Measurements from ENCODE around the gene LZIC. TPM values are rescaled to one million over a fixed set of nuclear protein-coding genes. Genes with fewer than 3 reads are reported as not detected.

LZIC gene
- polyA plus RNA-seq, 1 donor (not counting 4 experiments of a cell fraction or from before 2014, with no cell fraction given) = 22.5 TPM

DNA sequence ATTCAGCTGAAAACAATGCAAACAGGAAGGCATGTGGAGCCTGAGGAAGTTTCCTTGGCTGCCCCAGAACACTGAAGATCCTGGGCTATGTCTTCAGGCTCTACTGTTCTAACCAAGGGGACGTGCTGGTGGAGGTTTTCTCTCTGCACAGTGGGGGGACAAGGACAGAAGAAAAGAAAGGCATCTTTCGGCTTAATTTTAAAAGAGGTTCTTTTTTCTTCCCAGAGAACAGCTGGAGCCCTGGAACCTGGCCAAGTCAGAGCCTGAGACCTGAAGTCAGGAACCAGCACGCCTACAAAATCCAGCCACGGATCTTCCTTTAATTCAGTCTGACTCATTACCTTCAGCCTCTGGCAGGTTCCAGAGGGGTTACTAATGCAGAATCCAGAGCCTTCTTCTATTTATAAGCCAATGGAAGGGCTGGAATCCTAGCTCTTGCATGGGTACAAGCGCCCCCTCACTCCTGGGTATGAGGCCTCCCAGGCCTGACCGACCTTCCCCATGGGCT lies 52.9 kb downstream of the LZIC start:
- DNase-seq (ENCODE audit: low read depth, low spot score) = peak; percentile 98

DNA sequence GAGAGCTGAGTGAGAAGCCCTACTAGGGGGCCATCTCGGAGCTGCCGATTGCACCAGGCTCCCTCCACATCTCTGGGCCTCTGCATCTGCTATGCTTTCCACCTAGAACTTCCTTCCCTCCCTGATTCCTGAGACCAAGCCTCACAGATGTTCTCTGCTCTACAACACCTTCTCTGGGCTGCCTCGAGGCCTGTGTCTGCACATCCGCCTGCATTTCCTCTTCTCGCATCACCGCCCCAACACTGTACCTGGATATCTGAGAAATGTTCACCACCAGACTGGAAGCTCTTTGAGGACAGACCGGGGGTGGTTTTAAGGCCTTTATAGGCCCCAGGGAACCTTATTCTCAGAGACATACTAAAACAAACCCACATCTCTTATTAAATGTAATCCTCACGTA lies 53.8 kb downstream of the LZIC start:
- Histone ChIP-seq H3K79me2 (ENCODE audit: control insufficient read depth, insufficient read depth, low read length) (peaks cover 35% of the 10 kb centered on the region), H3K9me3 (ENCODE audit: control insufficient read depth, low read depth, low read length) (no peaks in the 10 kb centered on the region), H3K27me3 (ENCODE audit: control insufficient read depth, extremely low read depth, insufficient read depth, low read length) (no peaks in the 10 kb centered on the region), H3K4me3 (ENCODE audit: control insufficient read depth in 2 of 3, extremely low read depth in 1 of 3, insufficient read depth in 2 of 3, low read depth in 1 of 3, low read length in 3 of 3) (no peak overlapping the region), H3K4me1 (ENCODE audit: control insufficient read depth, extremely low read depth, insufficient read depth, low read length) (peaks cover 65% of the 10 kb centered on the region), H3K27ac (ENCODE audit: control insufficient read depth, insufficient read depth, low read length) (peak overlapping the region; percentile 82), H2AFZ (ENCODE audit: control insufficient read depth, low read length) (no peak overlapping the region), H3K4me2 (ENCODE audit: control insufficient read depth, extremely low read depth, insufficient read depth, low read depth, low read length) (peak overlapping the region; percentile 88), H3K9ac (ENCODE audit: control insufficient read depth, extremely low read depth, insufficient read depth, low read length) (no peak overlapping the region), H3K36me3 (ENCODE audit: control insufficient read depth in 2 of 2, extremely low read depth in 1 of 2, insufficient read depth in 2 of 2, low read length in 2 of 2) (peaks cover 13 to 24% of the 10 kb centered on the region in 2 experiments), H3K9me1 (ENCODE audit: control insufficient read depth, extremely low read depth, insufficient read depth, low read length) (peaks cover 6% of the 10 kb centered on the region), H4K20me1 (ENCODE audit: control insufficient read depth, extremely low read depth, insufficient read depth, low read length) (no peaks in the 10 kb centered on the region)
- FAIRE-seq (no peak), DNase-seq (ENCODE audit: low read depth, low spot score) (no peak)
- dilution Hi-C loops (cut with MboI; ENCODE audit: extremely low pct_ligation_motif_present, low sequenced_read_pairs) = loop anchor here (25.0 kb wide), 1 partner anchor 102 kb away; no protein-coding TSS in a partner anchor
- TF ChIP-seq CTCF (optimal IDR thresholded peaks at IDR 0.05 in 1 of 3, IDR thresholded peaks at IDR 0.05 in 1 of 3, conservative IDR thresholded peaks at IDR 0.05 in 1 of 3; ENCODE audit: extremely low read depth in 1 of 3, insufficient read depth in 2 of 3, low read length in 3 of 3) (no peak), EZH2 (IDR thresholded peaks at IDR 0.05; ENCODE audit: low read length) (no peak)

More for the DNA sequence above, 52.9 kb downstream of the LZIC start:
- Histone ChIP-seq H2AFZ (ENCODE audit: control insufficient read depth, low read length) (no peak overlapping the region), H3K36me3 (ENCODE audit: control insufficient read depth in 2 of 2, extremely low read depth in 1 of 2, insufficient read depth in 2 of 2, low read length in 2 of 2) (peaks cover 7 to 18% of the 10 kb centered on the region in 2 experiments), H3K9ac (ENCODE audit: control insufficient read depth, extremely low read depth, insufficient read depth, low read length) (peak overlapping the region; percentile 64), H3K79me2 (ENCODE audit: control insufficient read depth, insufficient read depth, low read length) (peaks cover 27% of the 10 kb centered on the region), H3K4me3 (ENCODE audit: control insufficient read depth in 2 of 3, extremely low read depth in 1 of 3, insufficient read depth in 2 of 3, low read depth in 1 of 3, low read length in 3 of 3) (peak overlapping the region in 2 of 3 experiments; percentile 32 to 37), H3K9me3 (ENCODE audit: control insufficient read depth, low read depth, low read length) (no peaks in the 10 kb centered on the region), H3K4me1 (ENCODE audit: control insufficient read depth, extremely low read depth, insufficient read depth, low read length) (peaks cover 66% of the 10 kb centered on the region), H3K27ac (ENCODE audit: control insufficient read depth, insufficient read depth, low read length) (peak overlapping the region; percentile 82), H4K20me1 (ENCODE audit: control insufficient read depth, extremely low read depth, insufficient read depth, low read length) (no peaks in the 10 kb centered on the region), H3K27me3 (ENCODE audit: control insufficient read depth, extremely low read depth, insufficient read depth, low read length) (no peaks in the 10 kb centered on the region), H3K9me1 (ENCODE audit: control insufficient read depth, extremely low read depth, insufficient read depth, low read length) (peaks cover 6% of the 10 kb centered on the region), H3K4me2 (ENCODE audit: control insufficient read depth, extremely low read depth, insufficient read depth, low read depth, low read length) (peak overlapping the region; percentile 88)
- dilution Hi-C loops (cut with MboI; ENCODE audit: extremely low pct_ligation_motif_present, low sequenced_read_pairs) = loop anchor here (25.0 kb wide), 1 partner anchor 103 kb away; no protein-coding TSS in a partner anchor
- TF ChIP-seq CTCF (optimal IDR thresholded peaks at IDR 0.05 in 1 of 3, IDR thresholded peaks at IDR 0.05 in 1 of 3, conservative IDR thresholded peaks at IDR 0.05 in 1 of 3; ENCODE audit: extremely low read depth in 1 of 3, insufficient read depth in 2 of 3, low read length in 3 of 3) (peak in 1 of 3 experiments; percentile 10), EZH2 (IDR thresholded peaks at IDR 0.05; ENCODE audit: low read length) (no peak)
- FAIRE-seq = no peak
